Mucosa of gallbladder (tissue), 1 donor: ENCODE results near the gene LPAR3. TPM values are rescaled to one million over a fixed set of nuclear protein-coding genes. Genes with fewer than 3 reads are reported as not detected.

Source experiments
- DNase-seq: peaks from one replicate; pipeline ENCODE4 v3.0.0-alpha.2; 2020; ENCODE audit warnings: low spot score
- total RNA-seq: library from RNA; stranded (reverse); gene quantifications from one replicate; pipeline ENCODE4 v1.2.1, GENCODE V29; 2021
- donor health status: DM: no; HTN: no; CAD: no.

Gene LPAR3
- total RNA-seq, 1 donor from 2014 or later, result 1.4 TPM

DNA sequence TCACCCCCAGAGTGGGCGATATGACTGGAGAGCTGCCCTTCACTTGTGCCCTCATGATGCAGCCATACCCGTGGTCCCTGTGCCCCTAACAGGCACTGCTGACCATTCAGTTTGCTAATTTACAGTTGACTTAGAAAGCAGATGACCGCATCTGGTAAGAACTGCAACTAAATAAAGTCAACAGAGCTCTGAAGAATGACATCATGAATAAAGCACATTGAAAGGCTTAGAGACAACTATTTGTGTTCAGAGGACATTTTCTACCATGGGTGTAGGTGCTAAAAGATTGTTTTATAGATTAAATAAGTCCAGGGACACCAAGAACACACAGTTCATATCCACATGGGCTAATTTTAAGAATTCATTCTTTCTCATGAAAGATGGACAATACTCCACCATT is 65.5 kb downstream of the LPAR3 start:
- no peak for DNase-seq

DNA sequence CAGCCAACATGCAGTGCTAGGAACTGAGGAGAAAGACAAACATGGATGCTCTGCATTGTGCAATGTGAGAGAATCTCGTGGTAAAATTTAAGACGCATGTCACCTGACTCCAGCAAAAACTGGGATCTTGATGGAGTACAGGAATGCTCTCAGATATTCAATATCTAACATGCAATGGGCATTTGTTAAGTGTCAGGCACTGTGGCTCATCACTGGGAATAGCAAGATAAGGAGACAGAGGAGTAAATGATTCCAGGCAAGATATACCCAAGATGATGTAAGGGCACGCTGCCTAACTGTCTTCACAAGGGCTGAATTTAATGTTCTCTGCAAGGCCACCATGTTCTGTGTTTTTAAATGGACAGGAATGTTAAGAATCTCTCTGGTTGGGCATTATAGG is 67.8 kb downstream of the LPAR3 start:
- DNase-seq, result no peak

DNA sequence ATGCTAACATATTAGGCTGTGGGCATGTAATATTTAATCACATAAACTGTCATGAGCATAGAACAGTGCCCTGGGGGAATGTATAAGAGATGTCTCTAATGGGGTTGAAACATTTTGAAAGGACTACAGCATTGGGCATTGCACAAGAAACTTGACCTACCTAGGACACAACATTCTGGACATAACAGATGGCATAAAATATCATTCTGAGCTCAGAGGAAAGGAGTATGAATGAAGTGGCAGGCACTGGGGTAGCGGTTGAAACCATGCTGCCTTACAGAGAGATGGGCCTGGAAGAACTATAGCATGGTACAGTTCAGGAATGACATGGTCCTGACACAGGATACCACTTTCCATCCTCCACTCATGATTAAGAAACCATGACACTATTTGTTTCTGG is 69.0 kb downstream of the LPAR3 start:
- DNase-seq, result no peak

DNA sequence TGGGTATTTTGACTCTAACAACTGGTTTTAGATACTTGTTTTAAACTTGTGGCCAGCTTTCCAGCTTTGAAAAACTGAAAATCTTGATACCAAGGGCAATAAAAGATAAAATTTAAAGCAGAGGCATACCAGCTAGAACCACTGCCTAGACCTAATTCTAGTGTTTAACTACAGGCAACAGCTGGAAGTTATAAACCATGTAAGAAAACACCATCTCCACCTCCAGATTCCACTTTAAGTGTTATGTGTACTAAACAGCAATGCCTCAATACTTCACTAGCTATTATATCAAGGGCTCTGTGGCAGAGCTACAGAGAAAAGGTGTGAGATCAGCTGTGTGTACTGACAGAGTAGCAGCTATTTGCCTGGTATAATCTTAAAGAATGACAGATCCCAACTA is 69.5 kb downstream of the LPAR3 start:
- DNase-seq, result no peak

DNA sequence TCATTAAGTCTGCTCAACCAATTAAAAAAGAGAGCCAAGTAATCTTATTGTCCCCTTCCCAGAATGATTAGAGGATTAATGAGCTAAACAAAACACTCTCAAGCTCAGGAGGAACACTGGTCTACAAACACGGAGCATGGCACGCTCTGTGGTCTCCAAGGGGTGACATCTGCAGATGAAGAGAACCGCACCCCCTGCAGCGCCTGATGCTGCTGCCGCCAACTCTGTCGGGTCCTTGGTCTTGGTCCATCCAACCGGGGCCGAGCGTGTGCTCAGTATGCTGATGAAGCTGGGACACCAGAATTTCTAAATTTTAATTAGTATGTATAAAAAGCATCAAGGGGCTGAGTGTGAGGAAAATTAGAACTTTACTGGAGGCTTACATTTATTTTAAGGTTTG is 82.7 kb downstream of the LPAR3 start:
- no peak for DNase-seq

DNA sequence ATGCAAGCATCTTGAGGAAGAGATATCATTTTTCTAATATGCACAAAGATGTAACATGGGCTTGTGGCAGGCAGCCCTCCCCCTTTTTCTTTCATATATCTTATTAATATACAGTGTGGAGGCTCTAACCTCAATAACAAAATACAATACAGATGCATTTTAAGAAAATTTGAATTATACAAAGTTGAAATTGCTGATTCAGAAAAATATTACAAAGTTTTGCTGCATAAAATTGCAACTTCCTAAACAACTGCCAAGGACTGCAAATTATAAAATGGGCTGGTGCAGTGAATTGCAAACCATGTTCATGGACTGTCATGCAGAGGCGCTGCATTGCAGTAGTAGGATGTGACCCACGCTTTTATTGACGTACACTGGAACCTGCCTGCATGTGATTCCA is 84.0 kb downstream of the LPAR3 start:
- no peak for DNase-seq

DNA sequence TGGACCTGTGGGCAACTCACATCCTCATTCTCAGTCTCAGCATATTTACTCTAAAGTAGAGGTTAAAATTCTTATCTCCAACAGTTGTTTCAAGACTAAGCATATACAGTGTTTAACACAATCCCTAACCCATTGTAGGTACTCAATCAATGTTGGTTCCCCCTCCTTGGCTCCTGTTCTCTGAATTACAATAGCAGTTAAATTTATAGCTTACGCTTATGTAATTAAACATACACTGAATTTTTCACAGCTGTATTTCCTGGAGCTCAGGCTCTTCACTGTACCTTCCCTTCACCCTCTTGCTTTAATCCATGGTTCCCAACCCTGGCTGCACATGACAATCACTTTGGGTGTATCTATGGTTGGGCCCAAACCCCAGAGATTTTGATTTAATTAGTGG is 89.4 kb downstream of the LPAR3 start:
- DNase-seq, result no peak

DNA sequence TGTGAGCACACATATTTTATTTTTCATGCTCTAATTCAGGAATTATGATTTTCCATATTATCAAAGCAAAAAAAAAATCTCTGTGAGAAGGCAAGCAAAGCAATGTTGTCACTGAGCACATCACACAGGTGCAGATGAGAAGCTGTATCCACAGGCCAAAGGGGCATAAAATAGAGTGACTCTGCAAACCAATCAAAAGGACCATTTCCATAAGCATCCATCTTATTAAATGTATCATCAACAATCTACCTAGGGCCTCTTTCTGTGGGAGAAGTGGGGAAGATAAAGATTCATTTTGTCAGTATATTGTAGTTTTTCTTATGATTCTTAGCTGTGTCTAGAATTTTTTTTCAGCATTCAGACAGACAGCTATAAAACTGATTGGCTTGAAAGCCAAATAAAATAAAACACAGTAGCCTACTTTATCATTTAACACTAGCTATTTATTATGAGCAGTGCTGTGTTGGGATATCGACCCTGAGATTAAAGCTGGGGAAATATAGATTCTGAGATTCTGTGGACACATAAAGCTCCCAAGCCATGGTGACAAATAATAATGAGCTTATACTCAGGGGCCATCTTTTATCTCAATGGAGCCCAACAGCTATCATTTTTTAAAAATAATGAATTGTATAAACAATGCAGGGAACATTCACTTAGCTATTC is 90.3 kb downstream of the LPAR3 start:
- DNase-seq, result no peak

DNA sequence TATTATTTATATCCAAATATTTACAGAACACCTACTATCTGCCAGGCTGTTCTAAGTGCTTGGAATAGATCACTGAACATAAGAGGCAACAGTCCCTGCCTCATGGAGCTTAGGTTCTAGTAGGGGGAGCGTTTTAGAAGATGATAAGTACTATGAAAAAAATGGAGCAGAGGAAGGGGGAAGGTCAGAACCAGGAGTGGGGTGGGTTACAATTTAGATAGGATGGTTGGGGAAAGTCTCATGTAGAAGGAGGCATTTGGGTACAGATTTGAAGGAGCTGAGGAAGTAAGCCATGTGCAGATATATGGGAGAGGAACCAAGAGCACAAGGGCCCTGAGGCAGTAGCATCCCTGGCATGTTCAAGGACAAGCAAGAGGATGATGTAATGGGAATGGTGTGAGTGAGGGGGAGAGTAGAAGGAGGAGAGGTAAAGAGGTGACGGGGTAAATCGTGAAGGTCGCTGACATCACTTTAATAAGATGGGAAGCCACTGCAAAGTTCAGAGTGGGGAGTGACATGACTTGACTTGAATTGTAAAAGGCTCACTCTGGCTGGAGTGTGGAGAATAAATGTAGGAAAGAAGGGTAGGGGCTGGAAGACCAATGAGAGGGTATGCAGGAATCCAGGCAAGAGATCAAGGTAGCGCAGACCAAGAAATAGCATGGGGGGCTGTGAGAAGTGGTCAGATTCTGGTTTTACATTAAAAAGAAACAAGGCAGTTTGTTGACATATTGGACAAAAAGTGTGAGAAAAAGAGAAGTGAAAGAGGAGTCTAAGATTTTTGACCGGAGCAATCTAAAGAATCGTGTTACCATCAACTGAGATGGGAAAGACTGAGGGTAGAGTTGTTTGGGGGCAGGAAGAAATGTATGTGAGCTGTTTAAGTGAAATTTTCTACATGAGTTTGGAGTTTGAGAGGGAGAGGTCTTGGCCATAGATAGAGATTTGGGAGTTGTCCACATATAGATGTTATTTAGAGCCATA is 92.6 kb downstream of the LPAR3 start:
- no peak for DNase-seq

DNA sequence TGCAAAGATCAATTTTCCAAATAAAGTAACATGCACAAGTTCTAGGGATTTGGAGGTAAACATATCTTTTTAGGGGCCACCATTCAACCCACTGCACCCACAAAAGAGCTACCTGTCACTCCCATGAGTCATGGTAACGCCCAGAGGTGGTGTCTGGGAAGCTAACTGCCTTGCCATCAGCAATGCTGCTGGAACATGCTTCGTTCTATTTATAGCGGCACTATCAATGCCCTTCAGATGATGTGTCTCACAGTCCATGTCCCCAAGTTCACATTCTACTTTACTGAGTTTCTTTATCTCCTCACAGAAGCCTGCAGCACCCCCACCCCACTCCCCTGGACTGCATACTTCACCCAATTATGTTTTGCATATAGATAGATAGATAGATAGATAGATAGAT is 95.4 kb downstream of the LPAR3 start:
- no peak for DNase-seq

DNA sequence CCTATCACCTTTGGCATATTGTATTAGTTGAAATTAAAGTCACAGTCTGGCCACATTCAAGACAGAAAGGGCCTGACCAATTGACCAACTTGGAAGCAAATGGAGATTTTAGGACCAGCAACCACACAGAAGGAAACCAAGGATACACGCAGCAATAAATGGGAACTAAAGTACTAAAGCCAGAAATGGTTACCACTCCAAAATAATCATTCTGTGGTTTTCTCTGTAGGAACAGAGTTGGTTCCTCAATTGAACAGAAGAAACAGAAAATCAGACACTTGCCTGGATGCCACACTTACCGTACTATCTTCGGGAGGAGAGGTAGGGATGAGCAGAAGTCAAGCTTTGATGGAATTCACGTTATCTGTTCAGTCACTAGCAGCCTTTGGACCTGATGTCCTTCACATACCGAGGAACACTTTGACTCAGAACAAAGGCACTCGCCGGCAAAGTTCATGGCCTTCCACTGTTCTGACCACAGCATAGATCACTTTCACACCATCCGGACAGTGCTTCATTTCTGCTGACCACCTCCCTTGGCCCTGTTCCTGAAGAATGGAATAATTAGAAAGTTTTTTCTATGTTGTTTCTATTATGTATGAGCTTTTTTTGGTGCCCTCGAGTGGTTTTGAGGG is 96.9 kb downstream of the LPAR3 start:
- no peak for DNase-seq

DNA sequence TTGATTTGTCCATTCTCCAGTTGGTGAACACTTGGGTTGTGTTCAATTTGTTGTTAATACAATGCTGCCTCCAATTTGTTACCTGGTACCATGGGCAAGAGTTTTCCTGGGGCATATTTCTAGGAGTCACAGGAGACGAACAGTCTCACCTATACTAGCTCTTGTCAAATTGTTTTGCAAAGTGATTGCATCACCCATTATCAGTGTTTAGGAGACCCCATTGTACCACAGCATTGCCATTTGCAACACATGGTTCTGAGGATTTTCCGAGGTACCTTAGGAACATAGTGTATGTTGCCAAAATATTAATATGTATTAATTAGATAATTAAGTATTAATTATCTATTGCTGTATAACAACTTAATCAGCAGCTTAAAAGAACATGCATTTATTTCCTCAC is 97.8 kb downstream of the LPAR3 start:
- no peak for DNase-seq

DNA sequence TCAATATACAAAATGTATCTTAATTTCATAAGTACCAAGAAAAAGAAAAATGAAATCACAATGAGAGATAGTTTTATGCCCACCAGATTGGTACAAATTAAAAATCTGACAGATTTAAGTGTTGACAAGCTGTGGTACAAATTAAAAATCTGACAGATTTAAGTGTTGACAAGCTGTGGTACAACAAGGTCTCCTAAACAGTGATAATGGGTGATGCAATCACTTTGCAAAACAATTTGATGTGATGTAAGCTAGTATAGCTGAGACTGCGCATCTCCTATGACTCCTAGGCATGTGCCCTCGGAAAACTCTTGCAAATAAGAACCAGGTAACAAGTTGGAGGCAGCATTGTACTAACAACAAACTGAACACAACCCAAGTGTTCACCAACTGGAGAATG is 100.6 kb downstream of the LPAR3 start:
- DNase-seq, result no peak

DNA sequence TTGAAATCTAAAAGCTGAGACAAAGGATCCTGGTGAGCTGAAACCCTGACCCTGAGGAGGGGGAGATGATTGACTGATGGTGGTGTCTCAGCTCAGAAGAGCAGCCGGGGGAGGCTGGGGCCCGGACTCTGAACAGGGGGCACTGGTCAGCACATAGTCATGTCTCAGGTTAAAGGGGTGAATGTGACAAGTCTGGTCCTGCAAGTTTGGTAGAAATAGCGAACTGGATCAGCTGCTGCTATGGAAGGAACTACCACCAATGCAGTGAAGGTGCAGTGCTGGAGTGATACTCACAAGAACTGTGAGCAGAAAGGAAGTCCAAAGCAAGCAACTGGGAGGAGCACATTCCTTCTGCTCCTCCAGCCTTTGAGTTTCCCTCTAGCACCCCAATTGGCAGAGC is 104.0 kb downstream of the LPAR3 start:
- DNase-seq, result no peak

DNA sequence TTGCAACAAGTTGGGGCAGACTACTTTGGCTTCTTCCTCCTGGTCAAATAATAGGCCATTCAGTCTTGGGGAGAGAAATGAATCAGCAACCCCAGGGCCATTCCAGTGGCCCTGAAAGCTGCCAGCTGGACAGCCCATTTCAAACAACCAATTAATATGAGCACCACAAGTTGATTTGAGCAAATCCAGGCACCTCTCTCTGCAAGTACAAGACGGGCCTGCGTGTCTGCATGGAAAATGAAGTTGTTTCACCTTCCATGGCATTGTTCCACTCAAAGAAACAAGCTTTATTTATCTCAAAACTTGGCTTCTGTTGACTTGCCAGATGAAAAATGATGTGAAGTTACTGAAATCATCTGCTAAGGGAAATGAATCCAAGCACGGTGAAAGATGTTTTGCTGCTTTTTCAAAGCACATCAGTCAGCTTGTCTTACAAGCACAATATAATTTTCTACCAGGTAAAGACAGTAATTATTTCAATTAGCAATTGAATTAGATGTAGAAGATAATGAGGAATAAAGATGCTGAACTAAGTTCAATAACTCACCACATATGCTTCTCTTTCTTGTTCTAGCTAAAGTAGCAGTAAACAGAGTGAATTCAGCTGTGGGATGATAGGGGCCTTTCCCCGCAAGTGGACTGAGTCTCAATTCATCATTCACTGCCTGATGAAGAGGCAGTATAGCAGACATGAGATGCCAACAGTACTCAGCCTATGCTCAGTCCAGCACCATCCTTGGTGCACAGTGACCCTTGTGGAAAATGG is 107.6 kb downstream of the LPAR3 start:
- DNase-seq, result no peak

DNA sequence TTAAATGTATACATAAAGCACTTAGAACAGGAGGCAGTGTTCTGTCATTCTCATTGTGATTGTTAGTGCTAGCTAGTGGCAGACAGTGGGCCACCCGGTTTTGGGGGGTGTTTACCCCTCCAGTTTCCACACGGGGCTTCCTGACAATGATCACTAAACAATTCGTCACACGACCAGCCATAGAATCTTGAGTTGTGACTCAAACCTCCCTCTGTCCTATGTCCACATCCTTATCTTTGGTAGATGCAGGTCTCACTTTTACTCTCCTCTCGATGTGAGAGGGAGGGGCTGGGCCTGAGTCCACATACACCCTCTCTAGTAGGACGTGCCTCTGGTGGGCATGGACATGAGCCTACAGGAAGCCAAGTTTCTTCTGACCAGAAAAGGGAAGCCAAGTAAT is 110.1 kb downstream of the LPAR3 start:
- DNase-seq, result no peak

DNA sequence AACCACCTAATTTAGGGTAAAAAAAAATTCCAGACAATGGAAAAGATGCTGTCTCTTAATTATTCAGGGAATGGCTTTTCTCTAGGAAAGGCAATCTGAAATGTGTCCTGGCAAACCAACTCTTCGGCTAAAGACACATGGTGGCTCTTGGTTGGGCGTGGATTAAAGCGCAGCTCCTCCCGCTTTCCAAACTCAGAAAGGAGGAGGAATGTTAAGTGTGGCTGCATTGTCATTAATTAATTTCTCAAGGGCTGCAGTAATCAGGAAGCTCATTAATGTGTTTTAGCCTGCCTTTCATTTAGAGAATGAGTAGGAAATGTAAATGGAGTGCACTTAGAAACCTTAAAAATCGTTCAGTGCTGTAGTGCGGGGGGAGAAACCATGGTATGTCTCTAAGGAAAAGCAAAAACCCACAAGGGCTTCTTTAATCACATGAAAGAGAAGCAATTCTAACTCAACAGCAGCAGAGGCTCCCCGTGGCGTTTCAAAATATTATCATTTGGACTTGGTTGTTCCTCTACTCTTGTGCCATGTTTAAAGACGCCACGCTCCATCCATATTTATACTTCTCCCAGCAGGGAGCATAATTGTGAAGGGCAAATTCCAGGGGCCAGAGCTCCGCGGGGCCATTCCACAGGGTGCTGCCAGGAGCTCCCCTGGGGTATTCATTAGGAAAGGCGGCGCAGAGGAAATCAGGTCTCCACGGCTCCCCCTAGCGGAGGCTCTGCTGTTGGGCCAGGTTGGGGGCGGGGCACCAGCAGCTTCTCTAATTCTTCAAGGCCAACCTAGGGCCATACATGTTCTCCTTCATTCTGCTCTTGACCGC is 110.8 kb downstream of the LPAR3 start:
- DNase-seq, result peak; percentile 66

DNA sequence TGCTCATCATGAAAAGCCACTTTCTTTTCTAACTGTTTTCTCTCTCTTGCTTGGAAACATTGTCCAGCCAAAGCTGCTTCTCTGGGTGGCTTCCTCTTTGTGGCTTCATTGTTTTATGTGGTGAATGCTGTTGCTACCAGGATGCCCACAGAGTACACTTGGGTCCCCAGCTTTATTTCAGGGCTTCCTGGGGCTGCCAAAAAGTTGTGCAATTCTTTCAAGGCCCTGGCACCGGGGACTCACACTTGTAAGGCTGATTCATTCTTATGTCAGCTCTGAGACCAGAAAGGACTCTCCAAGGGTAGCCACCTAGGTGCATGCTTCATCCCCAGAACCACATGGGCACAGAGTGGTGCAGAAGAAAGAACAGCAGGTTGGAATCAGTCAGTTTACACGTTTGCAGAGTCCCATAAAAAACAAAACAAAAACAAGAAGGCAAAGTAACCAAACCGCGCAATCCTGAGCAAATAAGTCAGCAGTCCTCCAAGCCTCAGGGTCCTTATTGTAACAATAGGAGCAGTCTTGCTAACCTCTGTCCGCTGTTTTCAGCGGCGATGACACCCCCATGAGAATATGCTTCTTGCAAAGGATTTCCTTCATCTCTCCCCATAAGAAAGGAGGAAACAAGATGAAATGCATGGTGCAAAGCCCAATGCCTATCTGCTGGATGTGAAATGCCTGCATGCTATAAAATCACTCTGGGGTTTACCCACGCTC is 112.8 kb downstream of the LPAR3 start:
- DNase-seq, result no peak

DNA sequence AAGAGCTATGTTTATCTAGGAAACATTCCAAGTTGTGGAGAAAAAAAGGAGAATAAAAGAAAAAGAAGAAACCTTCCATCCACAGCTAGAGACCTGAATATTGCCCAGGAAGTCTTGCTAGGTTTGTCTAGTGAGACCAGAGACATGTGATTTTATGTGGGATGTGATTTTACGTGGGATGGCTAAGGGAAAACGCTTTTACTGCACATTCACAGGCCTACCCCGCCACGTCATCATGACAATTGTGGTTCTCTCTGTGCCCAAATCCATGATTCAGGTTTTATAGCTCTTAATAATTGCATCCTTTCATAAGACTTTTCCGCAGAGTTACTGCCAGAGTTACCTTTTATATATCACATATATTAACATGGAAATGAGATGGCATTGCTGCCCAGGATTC is 116.4 kb downstream of the LPAR3 start:
- DNase-seq, result no peak

DNA sequence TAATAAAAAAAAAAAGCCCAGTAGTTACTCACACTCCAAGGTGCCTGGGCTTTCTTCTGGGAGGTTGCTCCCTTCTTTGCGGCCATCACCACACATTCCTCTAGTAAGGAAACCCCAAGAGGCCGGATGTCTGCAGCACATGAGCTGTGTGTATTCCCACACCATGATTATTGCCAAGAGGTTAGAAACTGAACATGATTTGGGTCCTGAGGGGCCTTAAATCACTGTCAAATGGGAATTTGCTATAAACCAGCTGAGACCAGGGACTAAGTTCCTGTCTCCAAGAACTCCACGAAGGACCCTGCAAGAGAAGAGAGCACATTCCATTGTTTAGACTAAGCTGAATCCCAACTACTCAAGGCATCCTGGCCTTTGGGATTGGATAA is 117.5 kb downstream of the LPAR3 start:
- no peak for DNase-seq
